ENCODE data around the gene DPM3.

DPM3 gene

GRCh38 chr1:155134880-155135414 lies 5.4 kb downstream of the DPM3 start:
- H3K9ac ChIP-seq (ENCODE audit: low read length): peak overlapping the region; percentile 96
- H3K4me1 ChIP-seq (ENCODE audit: control insufficient read depth, insufficient read depth, low read length): peaks cover 65% of the 10 kb centered on the region
- peaks cover 17% of the 10 kb centered on the region for H3K36me3 ChIP-seq (ENCODE audit: control insufficient read depth, insufficient read depth, low read length)
- no peaks in the 10 kb centered on the region for H3K27me3 ChIP-seq (ENCODE audit: control insufficient read depth, insufficient read depth, low read length)
- no peaks in the 10 kb centered on the region for H3K9me3 ChIP-seq (ENCODE audit: control insufficient read depth, low read length)
- H3K4me3 ChIP-seq (ENCODE audit: low read length): peak overlapping the region; percentile 60

- H3K27me3 ChIP-seq (ENCODE audit: control insufficient read depth, insufficient read depth, low read length): no peaks in the 10 kb centered on the region
- H3K36me3 ChIP-seq (ENCODE audit: control insufficient read depth, insufficient read depth, low read length): peaks cover 17% of the 10 kb centered on the region
- no peaks in the 10 kb centered on the region for H3K9me3 ChIP-seq (ENCODE audit: control insufficient read depth, low read length)
- peak overlapping the region; percentile 96 for H3K9ac ChIP-seq (ENCODE audit: low read length)
- peaks cover 71% of the 10 kb centered on the region for H3K4me1 ChIP-seq (ENCODE audit: control insufficient read depth, insufficient read depth, low read length)
- no peak overlapping the region for H3K4me3 ChIP-seq (ENCODE audit: low read length)
Measured at GRCh38 chr1:155134322-155134721, 6.0 kb downstream of the DPM3 start.

- H3K27me3 ChIP-seq (ENCODE audit: control insufficient read depth, insufficient read depth, low read length): no peaks in the 10 kb centered on the region
- peak overlapping the region; percentile 96 for H3K9ac ChIP-seq (ENCODE audit: low read length)
- H3K36me3 ChIP-seq (ENCODE audit: control insufficient read depth, insufficient read depth, low read length): peaks cover 17% of the 10 kb centered on the region
- H3K4me1 ChIP-seq (ENCODE audit: control insufficient read depth, insufficient read depth, low read length): peaks cover 71% of the 10 kb centered on the region
- no peaks in the 10 kb centered on the region for H3K9me3 ChIP-seq (ENCODE audit: control insufficient read depth, low read length)
- H3K4me3 ChIP-seq (ENCODE audit: low read length): no peak overlapping the region
Measured at GRCh38 chr1:155133799-155134281, 6.5 kb downstream of the DPM3 start.

GRCh38 chr1:155131856-155132255 lies 8.5 kb downstream of the DPM3 start:
- H3K4me1 ChIP-seq (ENCODE audit: control insufficient read depth, insufficient read depth, low read length): peaks cover 58% of the 10 kb centered on the region
- no peak overlapping the region for H3K4me3 ChIP-seq (ENCODE audit: low read length)
- H3K9ac ChIP-seq (ENCODE audit: low read length): peak overlapping the region; percentile 7

GRCh38 chr1:155131285-155131684 lies 9.0 kb downstream of the DPM3 start:
- H3K36me3 ChIP-seq (ENCODE audit: control insufficient read depth, insufficient read depth, low read length): peaks cover 17% of the 10 kb centered on the region
- no peaks in the 10 kb centered on the region for H3K27me3 ChIP-seq (ENCODE audit: control insufficient read depth, insufficient read depth, low read length)
- peaks cover 60% of the 10 kb centered on the region for H3K4me1 ChIP-seq (ENCODE audit: control insufficient read depth, insufficient read depth, low read length)
- H3K4me3 ChIP-seq (ENCODE audit: low read length): no peak overlapping the region
- H3K9ac ChIP-seq (ENCODE audit: low read length): peak overlapping the region; percentile 7
- no peaks in the 10 kb centered on the region for H3K9me3 ChIP-seq (ENCODE audit: control insufficient read depth, low read length)

More at GRCh38 chr1:155131856-155132255, 8.5 kb downstream of the DPM3 start:
- Histone ChIP-seq H3K9me3 (ENCODE audit: control insufficient read depth, low read length) (no peaks in the 10 kb centered on the region), H3K27me3 (ENCODE audit: control insufficient read depth, insufficient read depth, low read length) (no peaks in the 10 kb centered on the region), H3K36me3 (ENCODE audit: control insufficient read depth, insufficient read depth, low read length) (peaks cover 17% of the 10 kb centered on the region)

- Histone ChIP-seq H3K4me1 (ENCODE audit: control insufficient read depth, insufficient read depth, low read length) (peaks cover 69% of the 10 kb centered on the region), H3K9me3 (ENCODE audit: control insufficient read depth, low read length) (no peaks in the 10 kb centered on the region), H3K4me3 (ENCODE audit: low read length) (peak overlapping the region; percentile 90), H3K27me3 (ENCODE audit: control insufficient read depth, insufficient read depth, low read length) (no peaks in the 10 kb centered on the region), H3K36me3 (ENCODE audit: control insufficient read depth, insufficient read depth, low read length) (peaks cover 17% of the 10 kb centered on the region), H3K9ac (ENCODE audit: low read length) (peak overlapping the region; percentile 96)
Measured at GRCh38 chr1:155130272-155131006, 9.9 kb downstream of the DPM3 start.

GRCh38 chr1:155128755-155129473 lies 11.4 kb downstream of the DPM3 start:
- Histone ChIP-seq H3K4me1 (ENCODE audit: control insufficient read depth, insufficient read depth, low read length) (peaks cover 69% of the 10 kb centered on the region), H3K9ac (ENCODE audit: low read length) (peak overlapping the region; percentile 96), H3K4me3 (ENCODE audit: low read length) (peak overlapping the region; percentile 90), H3K9me3 (ENCODE audit: control insufficient read depth, low read length) (no peaks in the 10 kb centered on the region), H3K27me3 (ENCODE audit: control insufficient read depth, insufficient read depth, low read length) (no peaks in the 10 kb centered on the region), H3K36me3 (ENCODE audit: control insufficient read depth, insufficient read depth, low read length) (peaks cover 10% of the 10 kb centered on the region)

- Histone ChIP-seq H3K4me1 (ENCODE audit: control insufficient read depth, insufficient read depth, low read length) (peaks cover 62% of the 10 kb centered on the region), H3K9me3 (ENCODE audit: control insufficient read depth, low read length) (no peaks in the 10 kb centered on the region), H3K27me3 (ENCODE audit: control insufficient read depth, insufficient read depth, low read length) (no peaks in the 10 kb centered on the region), H3K9ac (ENCODE audit: low read length) (peak overlapping the region; percentile 96), H3K36me3 (ENCODE audit: control insufficient read depth, insufficient read depth, low read length) (peaks cover 4% of the 10 kb centered on the region), H3K4me3 (ENCODE audit: low read length) (peak overlapping the region; percentile 90)
Measured at GRCh38 chr1:155127967-155128754, 12.2 kb downstream of the DPM3 start.

- Histone ChIP-seq H3K27me3 (ENCODE audit: control insufficient read depth, insufficient read depth, low read length) (no peaks in the 10 kb centered on the region), H3K4me3 (ENCODE audit: low read length) (peak within 1 kb of the TSS; percentile 90), H3K9ac (ENCODE audit: low read length) (peak within 1 kb of the TSS; percentile 96), H3K36me3 (ENCODE audit: control insufficient read depth, insufficient read depth, low read length) (peaks cover 4% of the 10 kb centered on the region), H3K4me1 (ENCODE audit: control insufficient read depth, insufficient read depth, low read length) (peaks cover 61% of the 10 kb centered on the region), H3K9me3 (ENCODE audit: control insufficient read depth, low read length) (no peaks in the 10 kb centered on the region)
Measured at GRCh38 chr1:155127105-155127966, 13.0 kb downstream of the DPM3 start, which contains the start of gene EFNA1. Gene EFNA1 (plus strand): TSS chr1:155127876. CDS start chr1:155127978, 102 bp downstream.

- Histone ChIP-seq H3K4me1 (ENCODE audit: control insufficient read depth, insufficient read depth, low read length) (peaks cover 58% of the 10 kb centered on the region), H3K9ac (ENCODE audit: low read length) (peak overlapping the region; percentile 67), H3K4me3 (ENCODE audit: low read length) (peak overlapping the region; percentile 34), H3K27me3 (ENCODE audit: control insufficient read depth, insufficient read depth, low read length) (no peaks in the 10 kb centered on the region), H3K36me3 (ENCODE audit: control insufficient read depth, insufficient read depth, low read length) (peaks cover 1% of the 10 kb centered on the region), H3K9me3 (ENCODE audit: control insufficient read depth, low read length) (no peaks in the 10 kb centered on the region)
Measured at GRCh38 chr1:155126556-155127104, 13.7 kb downstream of the DPM3 start.
